ENCODE results near the gene ASB14.
A peak's percentile ranks its signal among the peaks of the same experiment; 100 is the strongest.

Gene ASB14

DNA sequence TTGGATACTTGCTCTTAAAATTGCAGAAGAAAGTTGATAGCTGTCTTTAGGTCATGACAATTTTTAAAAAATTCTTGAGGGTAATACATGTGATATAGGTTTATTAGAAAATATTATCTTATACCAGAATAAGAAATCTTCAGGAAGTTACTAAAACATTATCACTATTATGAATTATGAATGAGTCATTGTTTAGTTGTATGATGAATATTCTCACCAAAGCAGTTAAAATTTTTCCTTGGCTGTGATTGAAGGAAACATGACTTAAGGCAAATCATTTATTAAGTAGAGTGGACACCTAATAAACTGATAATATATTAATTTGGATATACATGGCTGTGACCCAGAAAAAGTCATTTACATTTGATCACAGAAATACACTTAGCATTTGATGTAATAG lies 34.8 kb downstream of the ASB14 start:
- no peak for DNase-seq (ENCODE audit: low spot score)

DNA sequence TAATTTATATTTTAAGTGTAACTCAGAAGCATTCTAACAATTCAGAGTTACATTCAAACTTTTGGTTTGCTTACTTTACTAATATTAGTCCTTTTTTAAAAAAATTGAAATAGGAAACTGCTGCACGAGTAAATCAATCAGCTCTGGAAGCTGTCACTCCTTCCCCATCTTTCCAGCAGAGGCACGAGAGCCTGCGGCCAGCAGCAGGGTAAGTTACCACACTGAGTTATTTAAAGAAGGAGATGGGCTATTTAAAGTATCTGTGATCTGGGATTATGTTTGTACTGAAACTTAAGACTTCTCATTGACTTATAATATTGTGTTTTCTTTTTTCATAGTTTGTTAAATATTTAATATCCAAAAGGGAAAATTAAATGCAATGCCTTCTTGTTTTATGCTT lies 35.6 kb downstream of the ASB14 start:
- DNase-seq (ENCODE audit: low spot score), result no peak

DNA sequence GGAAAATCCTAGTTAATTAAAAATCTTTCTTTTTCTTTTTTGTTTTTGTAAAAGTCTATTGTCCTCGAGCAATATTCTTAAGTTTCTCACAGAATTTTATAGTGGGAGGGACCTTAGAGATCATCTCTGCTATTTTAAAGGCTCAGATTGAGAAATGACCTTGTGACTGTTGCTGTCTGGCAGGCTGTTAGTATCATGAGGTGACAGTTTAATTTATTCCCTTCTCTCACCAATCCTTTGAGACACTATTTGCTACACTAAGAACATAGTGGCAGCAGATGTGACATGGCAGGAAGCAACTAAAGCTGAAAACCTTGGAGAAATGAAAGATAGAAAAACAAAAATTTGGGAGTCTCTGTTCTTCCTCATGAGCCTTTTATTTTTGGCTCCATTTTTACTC lies 40.1 kb downstream of the ASB14 start:
- DNase-seq (ENCODE audit: low spot score), result no peak

DNA sequence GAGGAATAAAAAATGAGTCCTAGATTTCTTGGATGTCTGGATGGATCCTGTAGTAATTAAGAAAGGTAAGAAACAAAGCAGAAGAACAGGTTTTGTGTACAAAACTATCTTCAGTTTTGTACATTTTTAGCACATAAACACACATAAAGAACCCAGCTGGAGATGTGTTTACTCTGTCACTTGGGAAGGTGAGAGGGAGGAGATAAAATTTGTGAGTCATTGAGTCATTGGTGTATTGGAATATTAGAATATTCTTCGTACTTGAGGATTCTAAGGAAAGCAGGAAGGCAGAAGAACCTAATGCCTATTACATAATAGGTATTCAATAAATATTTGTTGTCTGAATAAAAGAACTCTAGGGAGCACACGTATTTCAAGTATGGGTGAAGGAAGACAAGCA lies 47.5 kb downstream of the ASB14 start:
- no peak for DNase-seq (ENCODE audit: low spot score)

DNA sequence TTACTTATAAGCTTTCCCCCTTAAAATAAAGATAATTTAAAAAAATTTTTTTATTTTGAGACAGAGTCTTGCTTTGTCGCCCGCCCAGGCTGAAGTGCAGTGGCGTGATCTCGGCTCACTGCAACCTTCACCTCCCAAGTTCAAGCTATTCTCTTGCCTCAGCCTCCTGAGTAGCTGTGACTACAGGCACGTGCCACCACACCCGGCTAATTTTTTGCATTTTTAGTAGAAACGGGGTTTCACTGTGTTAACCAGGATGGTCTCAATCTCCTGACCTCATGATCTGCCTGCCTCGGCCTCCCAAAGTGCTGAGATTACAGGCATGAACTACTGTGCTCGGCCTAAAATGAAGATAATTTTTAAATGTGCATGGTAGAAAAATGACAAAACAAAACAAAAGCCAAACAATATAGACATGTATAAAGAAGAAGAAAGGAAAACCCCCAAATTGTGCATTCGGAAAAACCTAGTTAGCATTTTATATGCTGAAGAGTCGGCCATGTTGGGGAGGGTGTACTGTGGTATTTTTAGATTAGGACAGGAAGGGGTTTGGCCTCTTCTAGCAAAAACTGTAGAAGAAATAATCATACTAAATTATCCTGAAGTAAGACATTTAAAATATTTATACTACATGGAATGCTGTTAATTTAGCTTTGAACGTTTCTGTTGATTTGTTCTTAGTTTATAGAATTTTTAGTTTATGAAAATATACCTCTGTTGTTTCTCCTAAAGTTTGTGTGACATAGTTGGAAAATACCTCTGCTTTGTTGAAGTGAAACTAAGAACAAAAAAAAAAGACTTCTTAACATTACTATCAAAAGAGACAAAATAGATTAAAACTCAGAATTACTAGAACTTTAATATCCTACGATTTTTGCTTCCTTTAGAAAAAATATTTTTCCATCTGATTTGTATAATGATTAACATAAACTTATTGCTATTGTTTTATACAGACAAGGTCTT lies 57.6 kb downstream of the ASB14 start:
- DNase-seq (ENCODE audit: low spot score), result no peak

DNA sequence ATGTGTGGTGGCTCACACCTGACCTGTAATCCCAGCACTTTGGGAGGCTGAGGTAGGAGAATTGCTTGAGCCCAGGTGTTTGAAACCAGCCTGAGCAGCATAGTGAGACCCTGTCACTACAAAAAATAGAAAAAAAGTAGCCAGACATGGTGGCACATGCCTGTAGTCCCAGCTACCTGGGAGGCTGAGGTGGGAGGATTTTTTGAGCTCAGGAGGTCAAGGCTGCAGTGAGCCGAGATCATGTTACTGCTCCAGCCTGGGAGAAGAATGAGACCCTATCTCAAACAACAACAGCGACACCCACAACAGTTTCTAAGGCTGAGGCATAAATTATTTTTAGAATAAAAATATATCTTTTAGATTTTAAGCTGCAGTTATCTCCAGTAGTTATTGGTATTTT lies 58.7 kb downstream of the ASB14 start:
- DNase-seq (ENCODE audit: low spot score), result no peak

DNA sequence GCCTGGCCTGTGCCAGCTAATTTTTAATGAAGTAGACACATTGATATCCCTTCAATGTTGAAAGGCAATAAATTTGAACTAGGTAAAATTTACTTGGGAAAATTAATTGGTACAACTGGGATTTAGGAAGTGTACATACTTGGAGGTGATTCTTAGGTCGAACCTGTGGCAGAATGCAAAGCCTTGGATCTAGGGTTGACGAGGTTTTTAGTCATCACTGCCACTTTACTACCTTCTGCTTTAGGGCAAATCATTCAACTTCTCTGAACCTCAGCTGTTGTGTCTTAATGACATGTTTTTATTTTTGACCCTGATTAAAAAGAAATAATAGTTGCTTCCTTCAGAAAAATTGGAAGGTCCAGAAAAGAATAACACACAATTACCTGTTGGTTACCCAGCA lies 62.5 kb downstream of the ASB14 start:
- no peak for DNase-seq (ENCODE audit: low spot score)

DNA sequence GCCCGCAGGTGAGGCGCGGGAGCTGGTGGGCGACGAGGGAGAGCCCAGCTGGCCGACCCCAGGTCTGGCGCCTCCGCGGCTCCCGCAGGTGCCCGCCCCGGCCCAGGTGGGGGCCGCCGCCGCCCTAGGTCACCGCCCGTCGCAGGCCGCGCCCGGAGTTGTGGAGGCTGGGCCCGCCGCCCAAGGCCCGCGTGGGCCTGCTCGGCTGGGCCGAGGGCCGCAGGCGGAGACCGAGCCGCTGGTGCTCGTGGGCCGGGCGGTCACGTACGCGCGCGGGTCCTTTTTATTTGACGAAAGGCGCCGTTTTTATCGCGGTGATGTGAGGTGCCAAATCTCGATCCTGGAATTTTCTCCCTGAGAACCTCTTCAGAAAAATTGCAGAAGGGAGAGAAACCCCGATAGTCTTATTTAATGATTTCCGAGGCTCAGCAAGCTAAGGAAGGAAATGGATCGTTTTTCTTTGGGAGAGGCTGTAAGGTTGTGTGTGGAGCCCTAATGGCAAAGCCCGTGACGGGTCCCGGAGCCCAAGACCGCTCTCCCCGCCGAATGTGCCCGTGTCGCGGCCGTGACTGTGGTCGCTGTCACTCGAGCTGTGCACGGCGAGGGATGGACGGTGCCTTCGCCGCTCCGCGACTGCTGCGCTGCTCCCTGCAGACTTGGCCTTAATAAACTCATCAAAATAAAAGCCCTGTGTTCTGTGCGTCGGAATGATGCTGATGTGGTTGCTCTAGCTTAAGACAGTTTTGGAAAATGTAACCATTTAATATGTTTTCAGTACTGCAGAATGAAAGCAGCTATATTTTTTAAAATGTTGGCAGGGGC lies 64.3 kb downstream of the ASB14 start:
- DNase-seq (ENCODE audit: low spot score), result peak; percentile 71

DNA sequence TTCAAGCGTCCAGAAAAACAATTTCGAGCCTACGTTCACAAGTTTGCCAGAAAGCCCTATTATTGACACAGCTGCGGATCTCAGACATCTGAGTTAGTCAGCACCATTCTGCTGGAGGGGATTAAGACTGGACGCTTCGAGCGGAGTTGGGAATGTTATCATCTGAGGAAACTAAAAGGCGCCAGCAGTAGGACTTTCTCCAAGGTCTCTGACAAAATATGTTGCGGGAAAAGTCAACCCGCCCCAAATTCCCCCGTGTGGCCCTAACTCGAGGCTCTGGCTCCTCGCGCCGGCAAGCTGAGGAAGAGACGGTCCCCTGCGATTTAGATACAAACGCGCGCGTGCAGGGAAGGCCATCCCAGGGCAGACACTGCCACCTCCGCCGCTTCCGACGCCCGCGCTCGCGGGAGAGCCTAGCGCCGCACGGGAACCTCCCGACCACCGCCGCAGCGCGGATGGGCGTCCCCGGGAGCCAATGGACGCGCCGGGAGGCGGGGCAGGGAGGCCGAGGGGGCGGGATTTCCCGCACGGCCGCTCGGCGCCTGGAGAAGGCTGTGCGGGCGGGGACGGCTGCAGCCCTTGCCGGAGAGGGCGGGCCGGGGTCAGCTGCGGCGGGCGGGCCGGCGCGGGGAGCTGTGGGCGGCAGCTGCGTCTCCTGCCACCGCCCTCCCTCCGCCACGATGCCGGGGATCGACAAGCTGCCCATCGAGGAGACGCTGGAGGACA lies 65.1 kb downstream of the ASB14 start, which contains the start of gene APPL1:
Gene APPL1 (plus strand): TSS at position 526 of the 726 bp plus-strand sequence. CDS start 155 bp downstream, at position 681.
- peak; percentile 89 for DNase-seq (ENCODE audit: low spot score)

DNA sequence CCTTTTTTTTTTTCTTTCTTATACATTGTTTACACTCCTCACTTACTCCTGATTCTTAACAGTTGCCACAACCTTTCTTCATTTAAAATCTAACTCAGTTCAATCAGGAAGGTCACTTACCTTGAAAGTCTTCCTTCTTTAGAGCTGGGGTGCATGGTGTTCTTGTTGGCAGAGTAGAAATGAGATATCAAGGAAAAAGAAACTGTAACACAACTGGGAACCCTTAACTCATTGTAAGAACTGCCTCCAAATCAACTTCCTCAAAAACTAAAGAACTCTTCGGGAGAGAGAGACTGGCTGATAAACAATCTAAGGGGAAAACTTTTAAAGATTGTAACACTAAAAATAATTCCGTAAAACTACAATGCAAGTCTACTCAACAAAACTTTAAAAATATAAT lies 66.3 kb downstream of the ASB14 start:
- no peak for DNase-seq (ENCODE audit: low spot score)

DNA sequence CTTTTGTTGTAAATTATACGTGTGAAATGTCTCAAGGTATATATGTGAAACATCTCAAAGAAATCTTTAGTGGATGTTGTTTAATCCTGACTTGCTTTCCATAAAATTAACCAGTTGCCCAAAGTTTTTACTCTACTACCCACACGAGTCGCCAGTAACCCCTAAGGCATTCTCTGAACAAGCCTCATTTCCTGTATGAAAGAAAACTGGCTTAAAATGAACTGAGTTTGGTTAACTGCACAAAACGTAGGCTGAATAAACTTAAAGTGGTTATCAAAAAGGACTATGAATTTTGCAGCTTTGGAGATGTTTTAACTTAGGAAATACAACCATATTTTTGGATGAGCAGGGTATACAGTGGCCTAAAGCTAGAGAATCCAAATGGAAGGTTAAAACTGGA lies 67.6 kb downstream of the ASB14 start:
- DNase-seq (ENCODE audit: low spot score), result no peak

DNA sequence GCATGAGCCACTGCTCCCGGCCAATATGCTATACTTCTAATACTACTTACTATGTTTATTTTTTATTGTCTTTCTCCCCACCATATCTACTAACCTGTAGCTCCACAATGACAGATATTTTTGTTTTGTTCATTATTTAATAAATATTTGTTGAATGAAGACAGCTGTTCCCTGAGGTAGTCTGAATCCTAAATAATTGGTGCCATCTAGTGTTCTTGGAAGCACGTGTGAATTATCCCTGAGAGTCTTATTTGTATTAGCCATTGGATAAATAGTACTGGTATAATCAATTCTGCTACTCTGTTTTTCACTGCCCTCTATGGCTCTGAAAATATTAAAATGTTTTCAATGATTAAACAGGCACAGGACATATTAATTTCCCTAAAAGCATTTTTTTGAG lies 70.6 kb downstream of the ASB14 start:
- DNase-seq (ENCODE audit: low spot score), result no peak
